Activated CD8-positive, alpha-beta memory T cell treated with anti-CD3 and anti-CD28 coated beads for 1 hour (primary cell): Measurements from ENCODE around the gene TROAP.
"Not testable (repeated sequence)": the region's sequence is repeated elsewhere in the genome, so short reads cannot be mapped to it uniquely, and the experiment has no call there.

Experiments used
- DNase-seq, 2 donors: peaks; one replicate each; pipeline ENCODE4 v3.0.0-alpha.2; 2020; ENCODE audit warnings: low read depth in 1 of 2; ENCODE audit errors: extremely low read depth in 1 of 2

The TROAP gene

DNA sequence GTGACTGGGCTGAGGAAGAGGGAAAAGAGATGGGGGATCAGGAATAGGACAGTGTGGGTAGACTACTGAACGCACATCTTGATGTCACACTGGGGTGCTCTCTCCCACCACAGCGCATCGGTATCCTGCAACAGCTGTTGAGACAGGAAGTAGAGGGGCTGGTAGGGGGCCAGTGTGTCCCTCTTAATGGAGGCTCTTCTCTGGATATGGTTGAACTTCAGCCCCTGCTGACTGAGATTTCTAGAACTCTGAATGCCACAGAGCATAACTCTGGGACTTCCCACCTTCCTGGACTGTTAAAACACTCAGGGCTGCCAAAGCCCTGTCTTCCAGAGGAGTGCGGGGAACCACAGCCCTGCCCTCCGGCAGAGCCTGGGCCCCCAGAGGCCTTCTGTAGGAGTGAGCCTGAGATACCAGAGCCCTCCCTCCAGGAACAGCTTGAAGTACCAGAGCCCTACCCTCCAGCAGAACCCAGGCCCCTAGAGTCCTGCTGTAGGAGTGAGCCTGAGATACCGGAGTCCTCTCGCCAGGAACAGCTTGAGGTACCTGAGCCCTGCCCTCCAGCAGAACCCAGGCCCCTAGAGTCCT is 7.1 kb downstream of the TROAP start:
- no peak for DNase-seq

DNA sequence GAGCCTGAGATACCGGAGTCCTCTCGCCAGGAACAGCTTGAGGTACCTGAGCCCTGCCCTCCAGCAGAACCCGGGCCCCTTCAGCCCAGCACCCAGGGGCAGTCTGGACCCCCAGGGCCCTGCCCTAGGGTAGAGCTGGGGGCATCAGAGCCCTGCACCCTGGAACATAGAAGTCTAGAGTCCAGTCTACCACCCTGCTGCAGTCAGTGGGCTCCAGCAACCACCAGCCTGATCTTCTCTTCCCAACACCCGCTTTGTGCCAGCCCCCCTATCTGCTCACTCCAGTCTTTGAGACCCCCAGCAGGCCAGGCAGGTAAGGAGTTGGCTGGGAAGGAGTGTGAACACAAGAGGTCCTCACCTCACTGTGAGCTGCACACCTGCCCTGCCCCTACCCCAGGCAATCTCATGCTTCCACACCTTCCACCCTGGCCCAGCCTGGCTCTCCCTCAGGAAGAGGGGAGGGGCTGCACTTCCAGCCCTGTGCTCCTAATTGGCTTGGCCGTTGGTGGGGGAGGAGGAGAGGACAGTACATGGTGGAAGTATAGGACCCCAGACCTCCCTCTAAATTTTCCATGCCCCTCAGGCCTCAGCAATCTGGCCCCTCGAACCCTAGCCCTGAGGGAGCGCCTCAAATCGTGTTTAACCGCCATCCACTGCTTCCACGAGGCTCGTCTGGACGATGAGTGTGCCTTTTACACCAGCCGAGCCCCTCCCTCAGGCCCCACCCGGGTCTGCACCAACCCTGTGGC is 7.8 kb downstream of the TROAP start:
- no peak for DNase-seq

DNA sequence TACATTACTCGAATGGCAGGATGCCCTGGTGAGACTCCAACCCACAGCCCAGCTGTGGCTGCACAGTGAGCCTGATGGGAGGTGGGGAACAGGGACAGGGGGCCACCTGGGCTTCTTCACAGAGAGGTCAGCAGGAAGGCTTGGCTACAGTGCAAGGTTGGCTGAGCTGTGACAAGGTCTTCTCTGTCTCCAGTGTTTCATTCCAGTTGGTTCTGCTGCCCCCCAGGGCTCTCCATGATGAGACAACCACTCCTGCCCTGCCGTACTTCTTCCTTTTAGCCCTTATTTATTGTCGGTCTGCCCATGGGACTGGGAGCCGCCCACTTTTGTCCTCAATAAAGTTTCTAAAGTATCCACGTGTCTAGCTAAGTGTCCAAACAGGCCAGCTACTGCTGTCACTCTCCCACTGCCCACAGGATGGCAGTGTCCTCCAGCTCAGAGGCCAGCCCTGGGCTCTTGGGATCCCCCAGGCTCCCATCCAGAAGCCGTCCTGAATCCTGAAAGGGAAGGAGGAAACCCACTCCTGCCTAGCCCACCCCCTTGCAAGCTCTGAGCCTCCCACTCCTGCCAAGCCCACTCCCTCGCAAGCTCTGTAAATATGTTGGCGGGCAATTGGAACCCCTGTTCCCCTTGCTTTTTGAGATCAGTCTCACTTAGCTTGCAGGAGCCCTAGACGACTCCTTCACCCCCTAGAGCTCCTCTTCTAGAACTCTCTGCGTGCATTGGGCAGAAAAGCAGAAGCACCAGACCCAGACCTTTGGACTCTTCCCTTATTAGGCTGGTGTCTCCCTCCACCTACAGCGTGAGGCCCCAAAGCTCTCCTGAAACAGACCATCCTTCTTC is 8.5 kb downstream of the TROAP start:
- DNase-seq, result no peak

DNA sequence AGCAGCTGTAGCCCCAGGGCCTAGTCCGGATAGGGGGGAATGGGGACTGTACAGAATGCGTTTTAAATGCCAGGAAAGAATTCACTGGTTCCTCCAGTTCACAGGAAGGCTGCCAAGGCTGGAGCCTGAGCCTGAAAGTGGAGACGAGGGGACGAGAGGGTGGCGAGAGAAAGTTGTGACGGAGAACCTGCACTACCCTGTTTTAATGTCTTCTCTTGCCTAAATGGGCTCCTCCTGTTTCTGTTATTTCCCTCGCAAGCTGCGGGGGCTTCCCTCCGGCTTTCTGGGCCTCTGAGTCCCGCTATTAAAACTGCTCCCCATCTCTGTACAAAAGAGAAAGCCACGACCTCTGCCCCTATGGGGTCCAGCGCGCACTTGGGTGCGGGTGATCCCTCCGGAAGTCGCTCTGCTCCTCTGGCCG is 9.4 kb downstream of the TROAP start:
- no peak for DNase-seq

DNA sequence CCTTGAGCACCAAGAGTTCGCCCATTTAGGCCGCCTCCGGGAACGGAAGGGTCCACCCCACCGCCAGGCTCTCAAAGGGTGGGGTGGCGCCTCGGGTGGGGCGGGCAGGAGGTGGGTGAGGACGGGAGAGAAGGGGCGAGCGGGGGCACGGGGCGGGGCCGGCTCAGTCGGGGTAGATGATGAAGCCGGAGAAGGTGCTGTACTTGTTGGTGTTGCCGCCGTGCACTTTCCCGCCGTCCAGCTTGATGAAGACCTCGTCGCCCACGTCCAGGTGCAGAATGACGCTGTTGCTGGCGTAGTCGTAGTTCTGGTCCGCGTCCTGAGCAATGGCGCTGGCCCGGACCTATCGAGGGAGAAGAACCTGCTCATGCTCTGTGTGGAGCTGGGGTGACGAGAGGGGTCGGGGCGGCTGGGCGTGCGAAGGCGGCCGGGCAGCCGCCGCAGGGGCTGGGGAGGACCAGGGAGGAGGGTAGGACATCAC is 9.9 kb downstream of the TROAP start:
- no peak for DNase-seq

DNA sequence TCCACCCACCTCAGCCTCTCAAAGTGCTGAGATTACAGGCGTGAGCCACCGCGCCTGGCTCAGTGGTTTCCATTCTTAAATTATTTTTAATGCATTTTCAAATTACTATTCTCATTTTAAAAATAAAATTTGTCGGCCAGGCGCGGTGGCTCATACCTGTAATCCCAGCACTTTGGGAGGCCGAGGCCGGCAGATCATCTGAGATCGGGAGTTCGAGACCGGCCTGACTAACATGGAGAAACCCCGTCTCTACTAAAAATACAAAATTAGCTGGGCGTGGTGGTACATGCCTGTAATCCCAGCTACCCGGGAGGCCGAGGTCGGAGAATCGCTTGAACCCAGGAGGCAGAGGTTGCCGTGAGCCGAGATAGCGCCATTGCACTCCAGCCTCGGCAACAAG is 10.7 kb downstream of the TROAP start:
- DNase-seq, result not testable (repeated sequence)

DNA sequence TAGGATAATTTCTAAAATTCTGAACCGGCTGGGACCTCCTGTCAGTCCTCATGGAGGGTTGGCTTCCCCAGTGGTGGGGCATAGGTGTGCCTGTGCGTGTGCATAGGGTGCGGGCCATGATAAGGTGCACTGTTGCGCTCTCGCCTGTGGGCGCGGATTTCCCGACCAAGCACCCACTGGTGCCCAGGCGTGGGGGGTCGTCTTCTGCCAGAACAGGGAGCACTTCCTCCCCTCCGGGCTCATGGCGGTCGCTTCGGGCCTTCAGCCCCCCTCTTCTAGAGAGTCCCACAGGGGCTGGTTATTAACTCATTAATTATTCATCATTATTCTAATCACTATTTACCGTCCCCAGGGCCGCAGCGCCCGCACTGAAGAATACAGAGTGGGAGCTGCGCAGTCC is 11.2 kb downstream of the TROAP start:
- DNase-seq, result no peak

DNA sequence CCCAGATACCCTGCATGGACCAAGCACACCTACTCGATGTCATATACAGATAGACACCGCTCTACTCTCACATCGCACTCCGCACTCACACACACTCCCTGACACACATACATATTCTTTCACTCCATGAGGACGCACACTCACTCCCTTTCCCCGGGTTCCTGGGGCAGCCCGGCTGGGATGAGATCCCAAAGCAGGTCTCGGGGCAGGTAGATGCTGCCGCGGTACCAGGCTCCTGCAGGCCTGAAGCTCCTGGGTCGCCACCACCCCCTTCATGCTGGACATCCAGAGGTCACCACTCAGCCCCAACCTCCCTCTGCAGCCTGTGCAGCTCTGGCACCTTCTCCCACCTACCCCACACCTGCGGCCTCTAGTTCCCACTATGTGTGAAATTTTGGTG is 11.6 kb downstream of the TROAP start:
- no peak for DNase-seq

DNA sequence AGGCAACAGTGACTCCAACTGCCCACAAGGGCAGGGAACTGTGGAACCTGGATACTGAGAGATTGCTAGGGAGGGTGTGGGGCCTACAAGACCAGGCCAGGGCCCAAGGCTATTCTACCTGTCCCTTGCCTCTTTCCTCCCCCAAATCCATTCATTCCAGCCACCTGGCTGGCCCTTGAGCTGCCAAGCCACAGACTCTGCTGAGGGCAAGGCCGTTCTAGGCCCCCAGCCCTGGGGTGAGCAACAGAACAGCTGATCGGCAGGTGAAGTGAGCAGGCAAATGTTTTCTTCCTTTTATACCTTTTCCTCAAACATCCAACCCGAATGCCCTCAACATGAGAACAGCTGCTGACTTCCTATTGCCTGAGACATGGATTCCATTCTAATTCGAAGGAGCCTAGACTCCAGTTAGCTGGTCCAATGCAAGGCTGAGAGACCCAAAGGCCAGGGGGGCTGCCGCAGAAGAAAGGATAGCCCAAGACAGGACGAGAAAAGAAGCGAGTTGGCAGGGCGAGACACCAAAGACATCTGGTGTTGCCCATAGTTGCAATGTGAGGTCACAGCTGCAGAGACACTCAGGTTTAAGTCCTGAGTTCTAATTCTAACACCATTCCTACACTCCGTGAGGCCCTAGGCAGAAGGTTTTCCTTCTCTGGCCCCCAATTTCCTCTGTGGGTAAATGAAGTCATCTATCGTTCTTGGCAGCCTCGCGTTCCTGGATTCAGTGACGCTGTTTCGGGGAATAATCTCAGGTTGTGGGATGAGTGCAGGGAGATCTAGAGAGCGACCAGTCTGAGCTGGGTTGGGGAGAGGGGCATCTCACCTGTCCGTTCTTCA is 12.3 kb downstream of the TROAP start:
- DNase-seq, result no peak

DNA sequence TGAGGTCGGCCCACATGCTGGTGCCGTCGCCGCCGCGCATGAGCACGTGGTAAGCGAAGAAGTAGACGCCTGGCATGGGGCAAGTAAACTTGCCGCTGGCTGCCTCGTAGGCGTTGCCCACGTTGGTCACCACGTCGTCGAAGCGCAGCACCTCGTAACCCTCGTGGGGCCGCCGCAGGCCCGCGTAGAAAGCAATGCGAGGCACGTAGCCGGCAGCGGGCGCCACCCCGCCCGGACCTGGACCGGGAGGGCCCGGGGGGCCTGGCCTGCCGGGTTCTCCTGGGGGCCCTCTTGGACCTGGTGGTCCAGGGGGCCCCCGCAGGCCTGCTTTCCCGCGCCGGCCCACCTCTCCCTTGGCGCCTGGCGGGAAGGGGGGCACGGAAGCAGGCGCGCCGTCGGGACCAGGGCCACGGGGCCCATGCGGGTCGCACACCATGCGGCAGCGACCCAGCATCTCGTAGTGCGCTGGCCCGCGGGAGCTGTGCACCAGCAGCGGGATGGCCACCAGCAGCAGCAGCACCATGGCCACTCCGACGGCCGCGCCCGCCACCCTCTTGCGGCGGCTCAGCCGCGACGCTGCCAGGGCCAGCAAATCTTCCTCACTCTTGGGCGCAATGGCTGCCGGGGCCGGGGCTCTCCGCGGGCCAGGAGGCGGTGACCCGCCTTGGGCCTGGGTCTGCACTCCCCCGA is 13.0 kb downstream of the TROAP start:
- DNase-seq, result no peak

DNA sequence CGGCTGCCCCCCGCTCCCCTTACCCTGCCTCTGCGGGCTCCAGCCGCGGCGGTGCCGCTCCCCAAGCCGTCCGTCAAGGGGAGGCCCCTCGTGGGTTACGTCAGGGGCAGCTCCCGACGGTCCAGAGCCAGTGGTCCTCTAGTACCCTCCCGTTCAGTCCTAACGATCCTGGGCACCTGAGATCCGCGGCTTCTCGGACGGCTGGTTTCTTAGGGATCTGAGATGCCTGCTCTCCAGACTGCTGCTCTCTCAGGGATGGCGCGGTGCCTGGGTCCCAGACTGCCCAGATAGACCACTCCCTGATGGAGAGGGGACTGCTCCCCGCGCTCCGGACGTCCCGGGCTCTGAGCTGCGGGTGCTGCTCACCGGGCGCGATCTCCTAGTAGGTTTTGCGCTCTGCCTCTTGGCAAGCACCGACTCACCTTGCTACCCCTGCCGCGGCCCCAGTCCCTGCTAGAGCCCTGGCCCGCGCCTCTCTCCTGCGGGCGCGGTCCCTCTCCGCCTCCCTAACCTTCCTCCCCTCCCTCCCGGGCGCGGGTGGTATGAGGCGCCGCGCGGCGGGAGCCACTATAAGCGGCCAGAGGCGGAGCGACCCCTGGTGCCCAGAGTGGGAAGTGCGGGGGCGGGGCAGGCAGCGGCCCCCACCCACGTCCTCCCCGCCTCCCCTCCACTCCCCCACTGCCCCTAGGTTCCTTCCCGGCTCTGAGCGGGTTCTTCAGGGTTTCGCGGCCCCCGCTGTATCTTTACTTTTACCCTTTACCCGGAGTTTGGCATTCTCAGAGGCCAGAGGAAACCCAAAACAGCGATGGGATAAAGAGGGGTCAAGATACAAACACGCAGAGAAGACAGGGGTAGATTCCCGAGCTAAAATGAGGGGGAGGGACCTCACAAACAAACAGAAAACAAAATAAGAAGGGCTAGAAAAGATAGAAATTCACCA is 13.9 kb downstream of the TROAP start, which contains the start of gene C1QL4:
Gene C1QL4, minus strand, starts transcription at position 544 of the 940 bp plus-strand sequence. CDS start 711 bp downstream, outside the sequence.
- peak; percentile 70 to 87 for DNase-seq

DNA sequence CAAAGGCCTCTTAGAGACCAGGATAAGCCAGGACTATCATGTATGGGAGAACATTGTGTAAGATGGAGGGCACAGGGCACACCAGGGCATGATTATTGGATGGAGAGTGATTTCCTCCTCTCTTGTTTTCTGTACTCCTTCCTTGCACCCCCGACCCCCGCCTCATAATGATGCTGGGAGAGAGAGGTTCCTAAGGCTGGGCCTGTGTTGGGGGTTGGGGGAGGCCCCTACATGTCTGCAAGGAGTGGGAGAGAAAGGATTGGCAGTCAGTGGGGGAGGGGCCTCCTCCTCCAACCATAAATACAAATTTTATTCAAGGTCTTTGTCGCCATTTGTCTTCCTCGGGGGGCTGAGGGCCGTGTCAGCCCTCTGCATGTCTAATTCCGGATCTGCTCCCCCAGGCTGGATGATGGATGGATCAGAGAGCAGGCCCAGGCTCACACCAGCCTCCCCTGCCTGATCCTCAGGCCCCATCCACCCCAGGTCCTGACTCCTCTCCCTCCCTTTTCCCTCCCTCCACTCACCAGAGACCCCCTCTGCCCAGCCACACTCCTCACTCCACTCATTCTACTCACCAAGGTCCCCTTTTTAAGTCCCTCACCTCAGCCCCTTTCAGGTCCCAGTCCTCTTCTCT is 15.9 kb downstream of the TROAP start:
- no peak for DNase-seq

DNA sequence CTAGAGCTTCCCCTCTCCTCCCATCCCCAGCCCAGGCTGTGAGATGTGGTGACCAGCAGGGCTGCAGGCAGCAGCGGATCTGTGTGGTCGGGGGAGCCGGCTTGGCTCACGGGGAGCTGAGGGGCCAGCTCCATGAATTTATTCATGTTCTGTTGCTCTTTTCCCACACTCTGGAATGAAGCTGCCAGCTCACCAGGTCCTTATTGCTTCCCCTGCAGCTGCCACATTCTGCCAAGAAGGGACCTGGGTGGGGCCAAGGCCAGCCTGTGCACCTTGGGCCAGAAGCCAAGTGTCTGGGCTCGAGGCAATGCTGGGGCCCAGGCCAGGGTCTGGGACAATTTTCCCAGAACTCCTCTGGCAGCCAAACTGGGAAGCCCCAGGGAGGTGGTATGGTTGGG is 16.4 kb downstream of the TROAP start:
- DNase-seq, result no peak

DNA sequence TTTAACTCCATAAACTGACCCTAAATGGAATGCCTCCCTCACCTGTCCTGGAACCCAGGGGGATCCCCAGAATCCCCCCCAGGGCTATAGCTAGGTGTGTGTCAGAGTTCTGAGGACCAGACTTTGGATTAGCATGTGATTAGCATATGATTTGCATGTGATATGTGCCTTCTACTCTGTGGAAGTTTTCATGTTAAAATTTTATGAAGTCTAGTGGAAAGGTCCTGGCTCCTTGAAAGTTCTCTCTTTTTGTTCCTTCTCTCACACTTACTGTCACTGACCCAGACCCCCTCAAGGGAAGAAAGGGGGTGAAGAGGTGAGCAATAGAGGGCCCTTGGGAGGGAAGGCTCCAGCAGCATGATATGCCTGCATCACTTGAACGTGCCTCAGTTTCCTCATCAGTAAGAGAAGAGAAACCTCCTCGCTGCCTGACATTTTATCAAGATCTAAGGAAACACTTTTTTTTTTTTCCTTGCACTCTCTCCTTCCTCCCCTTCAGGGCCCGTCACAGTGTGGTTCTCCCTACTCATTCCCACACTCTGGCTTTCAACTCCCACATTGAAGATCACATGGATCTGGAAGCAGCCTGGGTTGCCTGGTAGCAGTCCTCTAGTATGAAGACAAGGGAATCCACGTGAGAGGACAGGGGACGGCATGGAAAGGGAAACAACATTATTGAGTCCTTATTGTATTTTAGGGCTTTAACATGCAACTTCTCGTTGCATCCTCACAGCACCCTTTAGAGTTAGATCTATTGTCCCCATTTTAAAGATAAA is 17.2 kb downstream of the TROAP start:
- no peak for DNase-seq

DNA sequence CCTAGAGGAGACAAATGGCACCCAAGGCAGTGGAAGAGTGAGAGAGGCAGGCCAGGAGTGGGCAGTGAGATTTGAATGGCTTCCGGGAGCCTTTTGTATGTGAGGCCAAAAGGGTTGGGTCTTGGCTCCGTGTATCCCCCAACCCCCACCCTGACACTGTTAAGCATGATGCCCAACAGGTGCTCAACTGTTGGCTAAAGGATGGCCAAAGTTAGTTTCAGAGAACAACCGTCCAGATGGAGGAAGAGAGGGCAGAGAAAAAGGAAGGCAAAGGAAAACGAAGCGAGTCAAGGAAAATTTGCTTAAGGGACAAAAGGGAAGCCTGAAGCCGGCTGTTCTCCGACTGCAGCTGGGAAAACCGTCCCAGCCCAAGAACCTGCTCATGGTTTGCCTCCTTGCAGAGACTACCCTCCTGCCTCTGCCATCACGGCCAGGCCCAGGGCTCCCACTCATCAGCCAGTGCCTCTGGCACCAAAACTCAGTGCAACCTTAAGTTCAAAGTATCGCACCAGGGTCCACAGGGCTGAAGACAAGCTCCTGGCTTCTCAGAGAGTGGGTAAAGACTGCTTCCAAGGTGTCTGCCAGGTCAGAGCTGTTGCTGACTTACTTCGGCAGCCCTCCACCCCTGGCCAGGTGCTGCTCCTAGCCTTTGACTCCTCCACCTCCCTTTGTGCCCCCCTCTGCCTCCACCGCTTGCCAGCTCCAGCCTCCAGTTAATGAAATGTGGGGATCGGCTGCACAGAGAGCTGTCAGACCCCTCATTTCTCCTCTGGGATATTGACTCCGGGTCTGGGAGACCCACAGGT is 18.1 kb downstream of the TROAP start:
- no peak for DNase-seq

DNA sequence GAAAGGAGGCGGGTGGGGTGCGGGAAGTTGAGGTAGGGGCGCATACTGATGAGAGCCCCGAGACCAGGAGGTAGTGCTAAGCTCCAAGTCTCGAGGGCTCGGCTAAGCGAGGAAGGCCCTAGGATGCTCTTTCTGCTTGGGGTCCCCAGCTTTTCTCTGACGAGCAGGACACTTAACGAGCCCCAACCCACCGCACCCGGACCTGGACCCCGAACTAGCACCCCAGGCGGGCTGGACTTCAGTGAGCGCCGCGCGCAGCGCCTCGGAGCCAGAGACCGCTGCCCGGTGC is 18.7 kb downstream of the TROAP start:
- no peak for DNase-seq
